Right atrium auricular region (tissue), 2 donors: ENCODE data around the gene CRIP1. TPM values are rescaled to one million over a fixed set of nuclear protein-coding genes. Genes with fewer than 3 reads are reported as not detected.

Experiments
- DNase-seq: peaks from one replicate; pipeline ENCODE4 v3.0.0-alpha.2; 2019; ENCODE audit warnings: low spot score
- H3K27ac ChIP-seq, 2 donors: fragments of 200-600 bp; sonication (generic); 1 replicate in 1 of 2; 2 replicates in 1 of 2; pipeline ENCODE4 v1.5.1; 2016 to 2019
- H3K27me3 ChIP-seq, 2 donors: fragments of 200-600 bp; sonication (generic); one replicate each; pipeline versions ENCODE4 v1.5.1 to v1.6.0; 2017 to 2019
- H3K36me3 ChIP-seq: fragments of 200-600 bp; sonication (generic); one replicate; pipeline ENCODE4 v1.5.1; 2016
- H3K4me1 ChIP-seq, 2 donors: fragments of 200-600 bp; sonication (generic); one replicate each; pipeline versions ENCODE4 v1.5.1 to v1.6.0; 2017 to 2019
- H3K4me3 ChIP-seq, 2 donors: fragments of 200-600 bp; sonication (generic); 1 replicate in 1 of 2; 2 replicates in 1 of 2; pipeline ENCODE4 v1.5.1; 2017 to 2019; ENCODE audit warnings: mild to moderate bottlenecking in 1 of 2, moderate library complexity in 1 of 2
- H3K9me3 ChIP-seq, 2 donors: fragments of 200-600 bp; sonication (generic); one replicate each; pipeline ENCODE4 v1.5.1; 2019
- CTCF ChIP-seq, 2 donors: fragments of 200-600 bp; sonication (generic); IDR thresholded peaks; one replicate each; pipeline ENCODE4 v1.5.1; 2019; ENCODE audit warnings: antibody characterized with exemption in 2 of 2
- total RNA-seq, 2 donors: library from RNA; depleted of rRNA; stranded (reverse); fragments of >200 nt; gene quantifications; one replicate each; pipeline ENCODE4 v1.1.0, GENCODE V29; 2016

Gene CRIP1
- total RNA-seq, 2 donors from 2014 or later, result 42.9 to 79.2 TPM

GRCh38 chr14:105471297-105471821, 15.3 kb upstream of the CRIP1 start:
- Histone ChIP-seq H3K27me3 (no peaks in the 10 kb centered on the region), H3K4me1 (peaks cover 0 to 78% of the 10 kb centered on the region in 2 donors), H3K9me3 (no peaks in the 10 kb centered on the region), H3K27ac (peak overlapping the region; percentile 89 to 93), H3K4me3 (no peak overlapping the region), H3K36me3 (peaks cover 9% of the 10 kb centered on the region)
- no peak for DNase-seq
- peak in 1 of 2 donors; percentile 61 for TF ChIP-seq CTCF (IDR thresholded peaks at IDR 0.05)

- no peak for TF ChIP-seq CTCF (IDR thresholded peaks at IDR 0.05)
- no peak for DNase-seq
- H3K27ac ChIP-seq, result peak overlapping the region; percentile 89 to 93
- no peaks in the 10 kb centered on the region for H3K27me3 ChIP-seq
- H3K4me3 ChIP-seq, result no peak overlapping the region
- peaks cover 6% of the 10 kb centered on the region for H3K36me3 ChIP-seq
- peaks cover 0 to 80% of the 10 kb centered on the region in 2 donors for H3K4me1 ChIP-seq
- H3K9me3 ChIP-seq, result no peaks in the 10 kb centered on the region
Observed at GRCh38 chr14:105471823-105472485, 14.7 kb upstream of the CRIP1 start.

GRCh38 chr14:105472486-105472991, 14.1 kb upstream of the CRIP1 start:
- H3K9me3 ChIP-seq, result no peaks in the 10 kb centered on the region
- H3K4me1 ChIP-seq, result peaks cover 0 to 79% of the 10 kb centered on the region in 2 donors
- H3K36me3 ChIP-seq, result peaks cover 4% of the 10 kb centered on the region
- peak in 1 of 2 donors; percentile 19 for TF ChIP-seq CTCF (IDR thresholded peaks at IDR 0.05)
- peak overlapping the region; percentile 89 to 93 for H3K27ac ChIP-seq
- H3K27me3 ChIP-seq, result no peaks in the 10 kb centered on the region
- peak overlapping the region in 1 of 2 donors; percentile 64 for H3K4me3 ChIP-seq
- DNase-seq, result no peak

GRCh38 chr14:105473033-105473676, 13.5 kb upstream of the CRIP1 start:
- Histone ChIP-seq H3K27me3 (no peaks in the 10 kb centered on the region), H3K4me3 (peak overlapping the region; percentile 50 to 64), H3K36me3 (peaks cover 5% of the 10 kb centered on the region), H3K27ac (peak overlapping the region; percentile 89 to 93), H3K9me3 (no peaks in the 10 kb centered on the region), H3K4me1 (peaks cover 0 to 77% of the 10 kb centered on the region in 2 donors)
- no peak for DNase-seq
- TF ChIP-seq CTCF (IDR thresholded peaks at IDR 0.05), result no peak

- Histone ChIP-seq H3K27ac (peak overlapping the region; percentile 89 to 93), H3K4me1 (peaks cover 0 to 77% of the 10 kb centered on the region in 2 donors), H3K9me3 (no peaks in the 10 kb centered on the region), H3K4me3 (peak overlapping the region; percentile 50 to 64), H3K36me3 (peaks cover 13% of the 10 kb centered on the region), H3K27me3 (no peaks in the 10 kb centered on the region)
- DNase-seq, result peak; percentile 97
- no peak for TF ChIP-seq CTCF (IDR thresholded peaks at IDR 0.05)
Observed at GRCh38 chr14:105473677-105474482, 12.8 kb upstream of the CRIP1 start.
